Muscle of arm (tissue), 14 donors: Measurements from ENCODE around the gene ANKHD1. TPM values are rescaled to one million over a fixed set of nuclear protein-coding genes. Genes with fewer than 3 reads are reported as not detected.

Source experiments
- DNase-seq: peaks from one replicate; pipeline ENCODE4 v3.0.0-alpha.2; 2013
- long read RNA-seq, 11 donors: transcript quantifications; one replicate each; lab custom pipeline, GENCODE V29; 2026
- polyA plus RNA-seq, 12 donors: library from polyadenylated mRNA; unstranded; fragments of 120-200 nt; gene quantifications; one replicate each; pipeline ENCODE4 v1.2.1, GENCODE V29; 2013; ENCODE audit not compliant: insufficient read length in 12 of 12

Gene ANKHD1, protein sequence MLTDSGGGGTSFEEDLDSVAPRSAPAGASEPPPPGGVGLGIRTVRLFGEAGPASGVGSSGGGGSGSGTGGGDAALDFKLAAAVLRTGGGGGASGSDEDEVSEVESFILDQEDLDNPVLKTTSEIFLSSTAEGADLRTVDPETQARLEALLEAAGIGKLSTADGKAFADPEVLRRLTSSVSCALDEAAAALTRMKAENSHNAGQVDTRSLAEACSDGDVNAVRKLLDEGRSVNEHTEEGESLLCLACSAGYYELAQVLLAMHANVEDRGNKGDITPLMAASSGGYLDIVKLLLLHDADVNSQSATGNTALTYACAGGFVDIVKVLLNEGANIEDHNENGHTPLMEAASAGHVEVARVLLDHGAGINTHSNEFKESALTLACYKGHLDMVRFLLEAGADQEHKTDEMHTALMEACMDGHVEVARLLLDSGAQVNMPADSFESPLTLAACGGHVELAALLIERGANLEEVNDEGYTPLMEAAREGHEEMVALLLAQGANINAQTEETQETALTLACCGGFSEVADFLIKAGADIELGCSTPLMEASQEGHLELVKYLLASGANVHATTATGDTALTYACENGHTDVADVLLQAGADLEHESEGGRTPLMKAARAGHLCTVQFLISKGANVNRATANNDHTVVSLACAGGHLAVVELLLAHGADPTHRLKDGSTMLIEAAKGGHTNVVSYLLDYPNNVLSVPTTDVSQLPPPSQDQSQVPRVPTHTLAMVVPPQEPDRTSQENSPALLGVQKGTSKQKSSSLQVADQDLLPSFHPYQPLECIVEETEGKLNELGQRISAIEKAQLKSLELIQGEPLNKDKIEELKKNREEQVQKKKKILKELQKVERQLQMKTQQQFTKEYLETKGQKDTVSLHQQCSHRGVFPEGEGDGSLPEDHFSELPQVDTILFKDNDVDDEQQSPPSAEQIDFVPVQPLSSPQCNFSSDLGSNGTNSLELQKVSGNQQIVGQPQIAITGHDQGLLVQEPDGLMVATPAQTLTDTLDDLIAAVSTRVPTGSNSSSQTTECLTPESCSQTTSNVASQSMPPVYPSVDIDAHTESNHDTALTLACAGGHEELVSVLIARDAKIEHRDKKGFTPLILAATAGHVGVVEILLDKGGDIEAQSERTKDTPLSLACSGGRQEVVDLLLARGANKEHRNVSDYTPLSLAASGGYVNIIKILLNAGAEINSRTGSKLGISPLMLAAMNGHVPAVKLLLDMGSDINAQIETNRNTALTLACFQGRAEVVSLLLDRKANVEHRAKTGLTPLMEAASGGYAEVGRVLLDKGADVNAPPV (N-terminal part only)
- 10 to 100 TPM in 11 of 12 donors, not detected in 1; 54.8 to 98.4 (median 69.7) TPM for polyA plus RNA-seq
- long read RNA-seq, donor 1, partial matches to known transcripts = 20 of 29 reads
- long read RNA-seq, donor 1, other reads (novel, unspliced or antisense) = 0 of 29 reads
- long read RNA-seq, donor 2, partial matches to known transcripts = 5 of 8 reads
- long read RNA-seq, donor 2, other reads (novel, unspliced or antisense) = 0 of 8 reads
- long read RNA-seq, donor 3, partial matches to known transcripts = 0 of 3 reads
- long read RNA-seq, donor 3, other reads (novel, unspliced or antisense) = 0 of 3 reads
- long read RNA-seq, donor 4, partial matches to known transcripts = 6 of 10 reads
- long read RNA-seq, donor 4, other reads (novel, unspliced or antisense) = 0 of 10 reads
- long read RNA-seq, donor 5, transcript ANKHD1-218 (2 exons, 522 nt) = major isoform, 5 of 23 reads
- long read RNA-seq, donor 5, partial matches to known transcripts = 17 of 23 reads
- long read RNA-seq, donor 5, other reads (novel, unspliced or antisense) = 0 of 23 reads
- long read RNA-seq, donor 6, partial matches to known transcripts = 5 of 5 reads
- long read RNA-seq, donor 6, other reads (novel, unspliced or antisense) = 0 of 5 reads
- long read RNA-seq, donor 7, partial matches to known transcripts = 7 of 8 reads
- long read RNA-seq, donor 7, other reads (novel, unspliced or antisense) = 0 of 8 reads
- long read RNA-seq, donor 8, partial matches to known transcripts = 12 of 16 reads
- long read RNA-seq, donor 8, other reads (novel, unspliced or antisense) = 0 of 16 reads
- long read RNA-seq, donor 9, partial matches to known transcripts = 0 of 2 reads
- long read RNA-seq, donor 9, other reads (novel, unspliced or antisense) = 0 of 2 reads
- long read RNA-seq, donor 10, partial matches to known transcripts = 0 of 1 reads
- long read RNA-seq, donor 10, other reads (novel, unspliced or antisense) = 0 of 1 reads
- long read RNA-seq, donor 11, partial matches to known transcripts = 6 of 6 reads
- long read RNA-seq, donor 11, other reads (novel, unspliced or antisense) = 0 of 6 reads

GRCh38 chr5:140401362-140402257 lies at the start of gene ANKHD1:
Gene ANKHD1 (plus strand): TSS chr5:140401833. CDS start chr5:140401968, 135 bp downstream.
- DNase-seq = peak; percentile 100

GRCh38 chr5:140355546-140355945 lies 46.1 kb upstream of the ANKHD1 start:
- no peak for DNase-seq

DNA sequence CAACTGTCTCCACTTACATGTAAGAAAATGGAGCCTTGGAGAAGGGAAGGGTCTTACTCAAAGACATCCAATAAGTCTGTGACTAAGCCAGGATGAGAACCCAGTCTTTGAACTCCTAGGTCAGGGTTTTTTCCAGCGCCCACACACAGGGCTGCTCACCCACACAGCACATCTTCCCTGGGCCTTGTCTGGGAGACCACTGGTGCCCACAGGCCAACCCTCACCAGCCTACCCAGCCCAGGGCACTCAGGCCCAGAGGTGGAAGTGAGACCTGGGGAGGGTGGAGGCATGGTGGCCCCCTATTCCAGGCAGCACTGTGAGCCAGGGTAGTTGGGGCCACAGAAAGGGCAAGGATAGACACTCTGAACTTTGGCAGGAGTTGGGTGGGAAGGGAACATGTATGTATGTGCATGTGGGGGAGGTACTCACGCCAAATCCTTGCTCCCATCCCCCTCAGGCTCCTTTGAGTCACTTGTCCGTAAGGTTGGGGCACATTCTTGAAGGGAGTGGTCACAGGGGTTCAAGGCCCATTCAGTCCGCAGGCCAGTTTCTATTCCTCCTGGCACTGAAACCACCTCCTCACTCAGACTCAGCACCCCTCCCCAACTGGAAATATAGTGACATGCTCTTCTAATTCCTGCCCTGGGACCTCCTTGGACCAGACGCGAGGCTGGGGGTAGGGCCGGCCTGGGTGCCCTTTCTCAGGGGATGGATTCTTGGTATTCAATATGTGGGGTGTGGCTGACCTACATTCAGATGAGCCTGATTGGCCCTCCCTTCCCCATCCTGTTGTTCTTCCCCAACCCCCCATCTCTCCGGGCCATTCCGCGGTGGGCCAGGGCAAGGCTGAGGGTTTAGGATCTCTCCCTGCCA lies 44.5 kb upstream of the ANKHD1 start:
- DNase-seq = no peak

DNA sequence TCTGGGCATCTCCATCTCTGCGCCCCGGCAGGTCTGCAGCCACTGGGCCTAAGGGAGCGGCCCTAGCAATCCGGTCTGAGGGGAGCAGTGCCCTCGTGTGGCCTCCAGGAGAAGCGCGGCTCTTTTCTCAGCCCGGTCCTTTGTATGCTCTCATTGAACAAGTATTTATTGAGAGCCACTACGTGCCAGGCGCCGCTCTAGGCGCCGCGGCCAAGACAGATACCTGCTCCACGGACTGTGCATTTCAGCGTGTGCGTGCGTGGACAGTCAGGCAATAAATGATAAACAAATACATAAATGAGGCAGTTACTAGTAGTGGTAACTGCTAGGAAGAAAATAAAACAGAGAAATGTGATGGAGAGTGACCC lies 43.9 kb upstream of the ANKHD1 start:
- peak; percentile 82 for DNase-seq

DNA sequence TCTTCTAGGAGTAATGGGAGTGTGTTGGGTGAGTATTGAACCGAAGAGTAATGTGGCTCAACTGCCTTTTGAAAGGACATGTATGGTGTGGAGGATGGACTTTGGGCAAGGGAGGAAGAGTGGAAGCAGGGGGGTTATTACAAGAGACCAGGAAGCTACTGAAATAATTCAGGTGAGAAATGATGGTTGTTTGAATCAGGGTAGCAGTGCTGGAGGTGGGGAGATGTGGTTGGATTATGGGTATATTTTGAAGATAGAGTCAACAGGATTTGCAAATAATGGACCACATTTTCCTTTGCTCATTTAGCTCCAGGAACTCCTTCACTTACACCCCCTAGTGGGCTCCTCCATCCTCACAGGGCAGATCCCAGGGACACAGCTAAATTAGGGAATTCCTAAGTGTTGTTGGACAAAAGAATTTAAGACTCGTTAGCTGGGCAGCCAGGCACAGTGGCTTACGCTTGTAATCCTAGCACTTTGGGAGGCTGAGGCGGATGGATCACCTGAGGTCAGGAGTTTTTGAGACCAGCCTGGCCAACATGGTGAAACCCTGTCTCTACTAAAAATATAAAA lies 42.8 kb upstream of the ANKHD1 start:
- DNase-seq = no peak

DNA sequence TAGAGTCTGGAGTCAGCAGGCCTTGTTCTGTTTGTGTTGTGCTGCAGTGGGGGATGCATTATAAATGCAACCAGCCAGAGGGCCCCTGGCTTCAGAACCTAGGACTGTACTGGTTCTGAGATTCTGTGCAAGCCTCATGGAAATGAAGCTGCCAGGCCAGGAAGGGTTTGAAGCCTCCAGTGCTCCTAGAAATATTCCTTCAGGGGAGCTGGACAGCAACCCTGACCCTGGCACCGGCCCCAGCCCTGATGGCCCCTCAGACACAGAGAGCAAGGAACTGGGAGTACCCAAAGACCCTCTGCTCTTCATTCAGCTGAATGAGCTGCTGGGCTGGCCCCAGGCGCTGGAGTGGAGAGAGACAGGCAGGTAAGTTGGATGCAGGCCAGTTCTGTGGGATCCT lies 41.5 kb upstream of the ANKHD1 start, which contains the start of gene SLC4A9:
Gene SLC4A9 (plus strand): TSS at position 94 of the 400 bp plus-strand sequence. CDS start 43 bp downstream, at position 137.
- DNase-seq = no peak

DNA sequence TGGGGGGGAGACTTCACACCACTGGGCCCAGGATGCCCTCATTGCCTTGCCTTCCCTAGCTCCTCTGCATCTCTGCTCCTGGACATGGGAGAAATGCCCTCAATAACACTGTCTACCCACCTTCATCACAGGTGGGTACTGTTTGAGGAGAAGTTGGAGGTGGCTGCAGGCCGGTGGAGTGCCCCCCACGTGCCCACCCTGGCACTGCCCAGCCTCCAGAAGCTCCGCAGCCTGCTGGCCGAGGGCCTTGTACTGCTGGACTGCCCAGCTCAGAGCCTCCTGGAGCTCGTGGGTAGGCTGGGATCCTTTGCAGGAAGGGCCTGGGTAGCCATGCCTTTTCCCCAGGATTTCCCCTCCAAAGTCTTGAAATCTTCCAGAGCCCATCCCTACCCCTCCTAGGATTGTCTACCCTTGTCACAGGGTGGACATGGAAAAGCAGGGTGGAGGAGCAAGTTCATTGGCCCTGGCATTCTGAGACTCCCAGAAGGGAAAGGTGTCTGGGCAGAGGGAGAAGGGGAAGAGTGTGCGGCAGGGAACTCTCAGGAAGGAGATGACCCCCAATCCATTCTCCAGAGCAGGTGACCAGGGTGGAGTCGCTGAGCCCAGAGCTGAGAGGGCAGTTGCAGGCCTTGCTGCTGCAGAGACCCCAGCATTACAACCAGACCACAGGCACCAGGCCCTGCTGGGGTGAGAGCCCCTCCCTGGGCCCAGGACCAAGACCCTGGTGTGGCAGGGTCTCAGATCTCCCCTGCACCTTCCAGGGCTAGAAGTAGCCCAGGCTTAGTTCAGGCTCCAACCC lies 40.8 kb upstream of the ANKHD1 start:
- no peak for DNase-seq

- DNase-seq = no peak
Measured at GRCh38 chr5:140361901-140362300, 39.7 kb upstream of the ANKHD1 start.

DNA sequence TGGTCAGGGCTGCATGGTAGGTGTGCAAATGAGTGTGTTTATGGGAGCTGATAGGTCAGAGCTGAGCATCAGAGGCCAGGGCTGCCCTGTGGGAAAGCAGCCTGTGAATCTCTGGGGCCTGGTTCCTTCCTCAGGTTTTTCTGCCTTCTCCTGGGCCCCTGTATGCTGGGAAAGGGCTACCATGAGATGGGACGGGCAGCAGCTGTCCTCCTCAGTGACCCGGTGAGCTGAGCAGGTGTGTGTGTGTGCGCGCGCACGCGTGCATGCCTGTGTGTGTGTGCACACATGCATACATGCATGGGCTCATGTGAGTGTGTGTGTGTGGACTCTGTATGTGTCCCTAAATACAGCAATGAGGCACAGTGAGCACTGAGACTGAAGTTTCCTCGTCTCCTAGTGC lies 39.3 kb upstream of the ANKHD1 start:
- no peak for DNase-seq

DNA sequence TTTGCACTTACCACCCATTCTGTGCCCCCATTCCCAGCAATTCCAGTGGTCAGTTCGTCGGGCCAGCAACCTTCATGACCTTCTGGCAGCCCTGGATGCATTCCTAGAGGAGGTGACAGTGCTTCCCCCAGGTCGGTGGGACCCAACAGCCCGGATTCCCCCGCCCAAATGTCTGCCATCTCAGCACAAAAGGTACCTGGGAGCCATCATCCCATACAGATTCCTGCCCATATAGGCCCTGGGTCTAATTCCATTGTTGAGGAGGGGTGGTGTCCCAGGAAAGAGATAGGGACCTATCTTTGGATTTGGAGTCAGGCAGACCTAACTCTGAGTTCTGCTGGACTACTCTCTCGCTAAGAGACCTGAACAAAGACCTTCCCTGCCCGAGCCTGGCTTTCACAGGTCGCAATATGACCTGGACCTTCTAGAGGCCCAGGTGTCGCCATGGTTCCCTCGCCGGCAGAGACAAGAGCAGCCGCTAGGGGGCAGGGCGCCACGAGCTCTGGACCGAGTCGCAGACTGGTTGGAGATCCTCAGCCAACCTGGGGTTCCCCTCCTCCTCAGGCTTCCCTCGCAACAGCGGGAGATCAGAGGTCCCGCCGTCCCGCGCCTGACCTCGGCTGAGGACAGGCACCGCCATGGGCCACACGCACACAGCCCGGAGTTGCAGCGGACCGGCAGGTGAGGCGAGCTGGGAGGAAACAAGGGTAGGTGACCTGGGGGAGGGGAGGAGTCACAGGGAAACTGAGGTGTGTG lies 38.6 kb upstream of the ANKHD1 start:
- DNase-seq = peak; percentile 58

- no peak for DNase-seq
Measured at GRCh38 chr5:140363631-140364471, 37.8 kb upstream of the ANKHD1 start.

DNA sequence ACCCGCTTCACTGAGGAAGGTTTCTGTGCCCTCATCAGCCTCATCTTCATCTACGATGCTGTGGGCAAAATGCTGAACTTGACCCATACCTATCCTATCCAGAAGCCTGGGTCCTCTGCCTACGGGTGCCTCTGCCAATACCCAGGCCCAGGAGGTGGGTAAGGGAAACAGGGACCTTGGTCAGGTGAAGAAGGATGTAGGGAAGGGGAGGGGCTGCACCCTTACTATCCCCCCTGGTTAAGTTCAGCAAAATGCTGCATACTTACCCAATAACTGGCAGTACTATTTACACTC lies 37.2 kb upstream of the ANKHD1 start:
- no peak for DNase-seq

- DNase-seq = no peak
Measured at GRCh38 chr5:140365282-140365681, 36.4 kb upstream of the ANKHD1 start.

- DNase-seq = no peak
Measured at GRCh38 chr5:140365941-140366340, 35.7 kb upstream of the ANKHD1 start.
